ENCODE results near the gene SPAG8.

GRCh38 chr9:35829764-35830096 is 17.7 kb upstream of the SPAG8 start:
- TF ChIP-seq, protein P1, sequence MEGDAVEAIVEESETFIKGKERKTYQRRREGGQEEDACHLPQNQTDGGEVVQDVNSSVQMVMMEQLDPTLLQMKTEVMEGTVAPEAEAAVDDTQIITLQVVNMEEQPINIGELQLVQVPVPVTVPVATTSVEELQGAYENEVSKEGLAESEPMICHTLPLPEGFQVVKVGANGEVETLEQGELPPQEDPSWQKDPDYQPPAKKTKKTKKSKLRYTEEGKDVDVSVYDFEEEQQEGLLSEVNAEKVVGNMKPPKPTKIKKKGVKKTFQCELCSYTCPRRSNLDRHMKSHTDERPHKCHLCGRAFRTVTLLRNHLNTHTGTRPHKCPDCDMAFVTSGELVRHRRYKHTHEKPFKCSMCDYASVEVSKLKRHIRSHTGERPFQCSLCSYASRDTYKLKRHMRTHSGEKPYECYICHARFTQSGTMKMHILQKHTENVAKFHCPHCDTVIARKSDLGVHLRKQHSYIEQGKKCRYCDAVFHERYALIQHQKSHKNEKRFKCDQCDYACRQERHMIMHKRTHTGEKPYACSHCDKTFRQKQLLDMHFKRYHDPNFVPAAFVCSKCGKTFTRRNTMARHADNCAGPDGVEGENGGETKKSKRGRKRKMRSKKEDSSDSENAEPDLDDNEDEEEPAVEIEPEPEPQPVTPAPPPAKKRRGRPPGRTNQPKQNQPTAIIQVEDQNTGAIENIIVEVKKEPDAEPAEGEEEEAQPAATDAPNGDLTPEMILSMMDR (conservative IDR thresholded peaks at IDR 0.05; ENCODE audit: low read length): no peak
- TF ChIP-seq EZH2phosphoT487 (IDR thresholded peaks at IDR 0.05; ENCODE audit: borderline replicate concordance): no peak

Measured in Loucy (cell line).